ENCODE measurements around the gene CLEC16A.

CLEC16A gene

DNA sequence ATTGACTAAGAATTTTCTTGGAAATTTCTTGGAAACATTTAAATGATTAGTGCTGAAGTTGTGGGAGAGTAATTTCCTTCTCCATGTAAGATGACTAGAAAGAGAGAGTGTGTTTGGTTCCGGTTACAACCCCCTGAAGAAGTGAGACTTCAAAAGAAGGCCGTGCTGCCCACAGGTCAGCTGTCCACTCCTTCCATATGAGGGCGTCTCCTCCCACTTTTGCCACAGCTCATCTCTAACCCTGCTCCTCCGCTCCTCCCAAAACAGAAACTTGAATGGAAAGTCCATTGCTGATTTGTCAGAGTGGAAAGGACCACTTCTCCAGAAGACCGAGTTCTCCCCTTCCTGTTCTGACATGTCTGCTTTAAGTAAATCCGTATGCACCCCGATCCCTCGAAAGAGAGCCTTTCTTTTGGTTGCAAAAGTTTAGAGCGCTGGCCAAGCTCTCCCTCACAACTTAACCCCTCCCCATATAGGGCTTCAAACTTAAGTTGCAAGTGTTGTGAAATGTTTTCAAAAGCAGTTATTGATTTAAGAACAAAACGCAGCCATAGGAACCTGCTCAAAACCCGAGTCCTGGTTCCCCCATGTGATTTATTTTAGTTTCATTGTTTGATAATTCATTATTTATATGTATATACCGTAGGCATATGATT, 182.2 kb downstream of the CLEC16A start:
- DNase-seq: no peak

DNA sequence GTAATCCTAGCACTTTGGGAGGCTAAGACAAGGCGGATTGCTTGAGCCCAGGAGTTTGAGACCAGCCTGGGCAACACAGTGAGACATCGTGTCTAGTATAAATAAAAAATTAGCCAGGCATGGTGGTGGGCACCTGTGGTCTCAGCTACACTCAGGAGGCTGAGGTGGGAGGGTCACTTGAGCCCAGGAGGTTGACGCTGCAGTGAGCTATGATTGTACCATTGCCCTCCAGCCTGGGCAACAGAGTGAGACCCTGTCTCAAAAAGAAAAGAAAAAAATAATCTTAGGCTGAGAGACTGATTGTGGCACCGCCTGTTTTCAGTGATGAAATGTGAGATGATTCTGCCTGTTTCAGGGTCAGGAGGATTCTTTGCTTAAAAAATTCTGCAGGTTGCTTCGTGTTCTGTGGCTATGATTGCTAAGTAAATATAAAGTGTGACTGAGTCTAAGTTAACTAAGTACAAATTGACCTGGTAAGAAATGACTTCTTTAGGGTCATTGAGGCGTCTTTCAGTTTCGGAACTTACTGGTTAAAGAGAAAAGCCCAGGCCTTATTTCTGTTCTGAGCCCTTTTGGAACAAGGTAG, 183.3 kb downstream of the CLEC16A start:
- no peak for DNase-seq

DNA sequence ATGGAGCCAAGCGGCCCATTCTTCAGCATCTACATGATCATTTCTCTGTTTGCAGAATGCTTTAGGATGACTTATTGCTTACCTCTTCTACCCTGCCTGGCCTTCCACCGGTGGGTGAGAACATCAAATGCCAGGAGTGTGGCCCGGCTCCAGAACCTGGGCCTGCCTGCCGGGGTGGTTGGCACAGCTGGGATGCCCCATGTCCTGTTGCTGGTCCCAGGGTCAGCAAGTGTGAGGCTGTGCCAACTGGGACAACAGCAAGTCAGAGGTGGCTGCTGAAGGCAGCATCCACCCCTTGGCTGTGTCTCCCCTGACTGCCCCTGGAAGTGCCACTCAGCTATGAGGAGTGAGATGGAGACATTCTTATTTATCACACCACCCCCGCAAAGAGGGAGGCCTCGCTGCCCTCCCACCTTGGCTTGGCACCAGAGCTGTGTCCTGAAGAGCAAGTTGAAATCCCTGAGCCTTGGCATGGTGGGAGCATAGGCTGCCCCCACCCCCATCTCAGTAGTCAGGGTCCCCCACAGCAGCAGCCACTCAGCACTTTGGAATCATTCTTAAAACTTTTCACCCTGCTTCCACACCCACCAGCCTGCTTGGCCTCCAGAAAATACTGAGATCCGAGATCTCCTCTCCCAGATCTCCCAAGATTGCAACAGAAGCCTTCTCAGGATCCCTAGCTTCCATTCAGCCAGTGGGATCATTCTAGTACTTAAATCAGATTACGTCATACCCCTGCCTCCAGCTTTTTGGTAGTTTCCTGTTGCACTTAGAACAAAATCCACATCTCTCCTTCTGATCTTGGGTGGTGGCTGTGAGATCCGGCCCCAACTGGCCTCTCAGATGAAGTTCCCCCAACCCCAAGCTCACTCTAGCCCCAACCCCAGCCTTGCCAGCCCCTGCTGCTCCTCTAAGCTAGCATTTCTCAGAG, 184.1 kb downstream of the CLEC16A start:
- no peak for DNase-seq

DNA sequence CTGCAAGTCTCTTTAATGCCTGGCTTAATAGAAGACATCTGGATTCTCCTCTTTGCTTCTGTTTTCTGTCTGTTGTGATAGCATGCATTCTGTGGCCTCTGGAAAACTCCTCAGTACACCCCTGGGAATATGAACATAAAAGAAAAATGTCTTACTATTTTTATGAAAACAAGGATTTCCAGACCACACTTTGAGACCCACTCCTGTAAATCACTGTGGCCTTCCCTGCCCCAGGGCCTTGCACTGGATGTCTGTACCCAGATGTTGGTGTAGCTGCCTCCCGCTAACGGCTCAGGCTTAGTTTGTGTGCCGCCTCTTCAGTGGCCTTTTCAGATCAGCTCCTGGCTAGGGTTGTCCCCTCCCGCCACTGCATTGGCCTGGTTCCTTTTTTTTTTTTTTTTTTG, 185.0 kb downstream of the CLEC16A start:
- no peak for DNase-seq

DNA sequence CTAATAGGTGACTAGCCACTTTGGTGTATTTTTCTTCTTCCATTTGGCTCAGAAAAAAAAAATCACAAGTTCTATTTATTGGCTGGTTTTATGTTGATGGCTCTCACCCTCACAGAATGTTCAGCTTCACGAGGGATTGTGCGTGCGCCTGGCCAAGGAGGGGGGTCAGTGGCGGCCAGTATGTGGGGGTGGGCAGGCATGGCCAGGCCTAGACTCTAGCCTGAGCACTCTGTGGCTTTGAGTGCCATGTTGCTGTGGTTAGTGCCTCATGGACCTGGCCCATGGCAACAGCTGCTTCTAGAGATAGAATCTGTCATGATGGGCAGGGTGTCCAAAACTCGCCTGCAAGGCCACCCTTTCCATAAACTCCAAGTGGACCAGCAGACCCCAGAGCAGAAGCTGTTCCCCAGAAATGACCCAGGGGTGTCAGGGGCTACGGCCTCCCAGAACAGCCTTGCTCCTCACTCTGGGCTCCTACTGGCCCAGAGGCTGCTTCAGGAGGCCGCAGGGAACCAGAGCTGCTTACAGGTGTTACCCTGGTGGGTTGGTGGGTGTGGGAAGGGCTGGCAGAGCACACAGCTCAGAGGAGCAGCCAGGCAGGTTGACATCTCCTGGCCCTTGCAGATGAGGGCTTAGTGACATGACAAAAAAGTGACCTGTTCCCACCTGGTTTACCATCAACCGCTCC, 186.8 kb downstream of the CLEC16A start:
- peak in 1 of 14 donors; percentile 2 for DNase-seq

DNA sequence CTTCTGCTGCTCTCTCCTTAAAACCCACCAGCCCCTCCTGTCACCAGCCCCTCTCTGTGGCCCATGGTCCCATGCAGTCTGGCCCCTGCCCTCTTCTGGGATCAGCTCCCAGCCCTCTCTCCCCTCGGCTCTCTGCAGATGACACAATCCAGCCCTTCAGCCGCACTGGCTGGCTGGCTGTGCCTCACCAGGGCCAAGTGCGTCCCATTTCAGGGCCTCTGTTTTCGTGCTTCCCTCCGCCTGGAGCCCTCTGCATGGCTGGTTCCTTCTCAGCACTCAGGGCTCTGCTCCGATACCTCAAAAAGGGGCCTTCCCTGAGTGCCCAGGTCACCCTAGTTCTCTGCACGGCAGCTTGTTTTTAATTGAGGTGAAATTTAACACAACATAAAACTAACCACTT, 187.3 kb downstream of the CLEC16A start:
- DNase-seq: peak in 3 of 14 donors; percentile 20 to 36 (median 25)

DNA sequence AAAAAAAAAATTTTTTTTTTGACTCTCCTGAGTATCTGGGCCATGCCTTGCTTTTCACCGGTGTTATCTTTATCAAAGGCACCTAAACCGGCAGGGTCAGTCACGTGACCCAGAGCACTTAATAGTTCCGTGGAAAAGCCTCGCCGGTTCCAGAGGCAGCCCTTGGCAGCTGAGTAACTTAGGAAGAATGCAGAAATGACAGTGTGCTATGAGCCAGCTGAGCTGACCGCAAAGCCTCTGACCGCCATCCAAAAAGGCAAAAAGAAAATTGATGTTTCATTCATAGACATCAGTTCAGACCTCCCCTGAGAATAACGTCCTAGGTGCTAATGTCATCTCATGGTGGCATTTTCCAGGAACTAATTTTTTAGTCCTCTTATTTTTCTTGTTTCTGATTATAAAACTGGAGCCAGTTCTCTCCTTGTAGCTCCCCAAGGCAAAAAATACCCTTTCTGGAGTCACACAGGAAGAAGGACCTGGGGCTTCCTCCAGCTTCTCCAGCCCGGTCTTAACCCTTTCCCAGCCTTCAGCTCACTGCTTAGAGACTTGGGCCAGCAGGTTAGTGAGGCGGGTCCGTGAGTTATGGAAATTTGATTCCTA, 189.1 kb downstream of the CLEC16A start:
- DNase-seq: peak in 4 of 14 donors; percentile 10 to 58 (median 14)

DNA sequence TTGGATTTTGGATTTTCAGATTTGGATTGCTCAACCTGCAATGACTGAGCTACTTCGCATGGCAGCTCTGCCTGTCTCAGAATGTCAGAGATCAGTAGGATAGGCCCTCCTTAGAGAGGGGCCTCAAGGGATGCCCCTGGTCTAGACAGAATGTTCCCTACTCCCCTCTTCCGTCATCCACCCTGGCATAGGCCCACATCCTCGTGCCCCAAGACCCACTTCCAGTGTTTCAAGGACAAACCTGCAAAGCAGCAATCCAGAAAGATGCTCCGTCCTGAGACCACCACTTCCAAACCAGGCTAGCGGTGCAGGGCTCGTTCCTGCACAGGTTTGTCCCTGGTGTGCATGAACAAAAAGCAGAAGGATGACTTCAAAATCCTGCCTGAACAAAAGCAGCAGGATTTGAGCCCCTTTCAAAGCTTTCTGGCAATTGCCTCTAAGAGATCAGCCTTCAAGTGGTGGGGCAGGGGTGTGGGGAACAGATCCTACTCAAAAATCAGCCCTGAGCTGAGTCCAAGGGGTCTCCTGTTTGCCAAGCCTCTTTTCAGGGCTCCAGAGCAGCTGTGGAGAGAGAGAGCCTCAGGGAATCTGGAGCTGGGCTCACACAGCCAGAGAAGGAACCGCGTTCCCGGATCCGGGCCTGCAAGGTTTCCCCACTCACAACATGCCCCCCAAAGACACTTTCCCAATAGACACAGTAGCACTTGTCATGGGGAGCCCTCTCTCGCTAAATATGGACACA, 190.5 kb downstream of the CLEC16A start:
- DNase-seq: peak in 3 of 14 donors; percentile 22 to 62 (median 24)

DNA sequence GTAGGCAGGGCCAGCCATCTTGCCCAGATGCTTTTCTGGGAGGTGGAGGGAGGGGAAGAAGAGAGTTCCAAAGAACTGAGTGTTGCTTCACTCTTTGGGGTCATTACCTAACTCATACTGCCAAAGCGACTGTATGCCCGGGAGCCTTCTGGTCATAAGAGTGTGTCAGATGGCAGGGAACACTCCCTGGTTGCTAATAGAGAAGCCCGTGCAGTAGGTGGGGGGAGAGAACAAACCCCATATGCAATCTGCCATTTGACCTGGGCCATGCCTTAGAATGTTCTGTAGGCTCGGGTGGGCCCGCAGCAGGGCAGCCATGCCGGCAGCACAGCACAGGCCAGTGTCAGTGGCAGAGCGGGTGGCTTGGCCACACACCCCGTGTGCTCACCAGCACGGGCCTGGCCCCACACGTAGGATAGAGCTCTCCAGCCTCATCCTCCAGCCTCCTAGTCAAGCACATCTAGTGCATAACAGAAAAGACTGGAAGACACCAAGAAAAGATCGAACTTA, 191.2 kb downstream of the CLEC16A start:
- DNase-seq: peak in 1 of 14 donors; percentile 62

DNA sequence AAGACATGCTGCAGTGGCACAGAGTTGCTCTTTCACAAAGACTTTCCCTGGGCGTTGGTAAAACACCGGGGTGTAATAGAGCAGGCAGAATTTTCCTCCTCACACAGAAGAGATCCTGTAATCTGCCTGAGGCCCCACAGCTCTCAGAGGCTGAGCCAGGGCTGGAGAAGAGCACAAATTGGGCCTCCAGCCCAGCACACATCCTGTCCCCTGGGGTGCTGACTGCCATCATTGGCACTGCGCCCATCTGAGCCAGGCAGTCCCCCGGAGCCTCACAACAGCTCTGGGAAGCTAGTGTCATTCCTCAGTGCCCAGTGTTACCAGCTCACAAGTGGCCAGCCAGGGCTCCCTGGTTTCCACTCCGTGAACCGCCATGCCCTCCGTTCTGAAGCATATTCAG, 192.2 kb downstream of the CLEC16A start:
- DNase-seq: peak in 1 of 14 donors; percentile 30

DNA sequence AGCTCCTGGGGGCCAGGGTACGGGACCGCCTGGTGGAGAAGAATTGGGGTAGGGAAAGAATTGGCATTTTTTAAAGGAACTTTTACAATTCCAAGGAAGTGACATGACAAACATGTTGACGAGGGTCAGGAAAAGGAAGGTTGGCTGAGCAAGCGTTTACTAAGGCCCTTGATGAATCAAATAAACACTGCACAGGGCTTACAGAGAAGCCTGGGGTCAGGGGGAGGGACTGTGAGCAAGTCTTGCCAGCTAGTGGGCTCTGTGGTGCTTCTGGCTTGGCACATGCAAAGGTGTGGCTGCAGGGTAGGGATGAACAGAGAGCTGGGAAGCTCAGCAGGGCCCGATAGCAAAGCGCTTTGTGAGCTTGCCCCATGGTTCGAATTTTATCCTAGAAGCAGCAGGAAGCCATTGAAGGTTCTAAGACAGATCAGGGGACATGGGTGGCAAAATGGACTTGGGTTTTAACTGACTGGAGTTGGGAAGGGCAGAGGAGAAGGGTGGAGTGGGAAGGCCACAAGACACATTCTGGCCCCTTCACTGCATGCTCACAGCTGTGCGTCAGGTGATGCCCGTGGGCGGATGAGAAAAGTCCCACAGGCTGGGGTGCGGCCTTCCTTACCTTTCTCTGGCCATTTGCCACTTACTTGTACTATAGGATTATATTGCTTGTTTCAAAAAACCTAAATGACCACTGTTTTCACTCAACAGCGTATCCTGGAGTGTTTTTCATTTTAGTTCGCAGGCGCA, 193.8 kb downstream of the CLEC16A start:
- no peak for DNase-seq

DNA sequence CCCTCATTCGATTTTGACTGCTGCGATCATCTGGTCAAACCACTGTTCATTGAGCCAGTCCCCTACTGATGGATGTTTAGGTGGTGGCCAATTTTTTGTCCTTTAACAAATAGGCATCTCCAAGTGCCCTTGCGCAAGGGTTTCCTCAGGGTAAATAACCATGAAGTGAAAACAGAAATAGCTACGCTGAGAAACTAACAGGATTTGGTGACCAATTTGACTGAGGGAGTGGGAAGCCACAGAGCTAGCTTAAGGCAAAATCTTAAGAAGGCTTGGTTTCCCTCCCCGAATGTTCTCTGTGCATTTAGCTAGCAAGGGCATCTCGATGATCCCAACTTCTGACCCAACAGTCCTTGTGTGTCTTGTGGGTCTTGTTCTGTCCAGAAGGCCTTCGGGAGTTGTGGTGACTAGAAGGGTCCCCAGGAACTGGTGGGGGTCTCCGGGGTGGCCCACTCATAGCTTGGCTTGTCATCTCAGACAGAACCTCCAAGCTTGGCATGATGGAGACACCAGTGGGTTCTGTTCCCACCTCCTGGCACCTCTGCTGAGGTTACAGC, 194.5 kb downstream of the CLEC16A start:
- no peak for DNase-seq

DNA sequence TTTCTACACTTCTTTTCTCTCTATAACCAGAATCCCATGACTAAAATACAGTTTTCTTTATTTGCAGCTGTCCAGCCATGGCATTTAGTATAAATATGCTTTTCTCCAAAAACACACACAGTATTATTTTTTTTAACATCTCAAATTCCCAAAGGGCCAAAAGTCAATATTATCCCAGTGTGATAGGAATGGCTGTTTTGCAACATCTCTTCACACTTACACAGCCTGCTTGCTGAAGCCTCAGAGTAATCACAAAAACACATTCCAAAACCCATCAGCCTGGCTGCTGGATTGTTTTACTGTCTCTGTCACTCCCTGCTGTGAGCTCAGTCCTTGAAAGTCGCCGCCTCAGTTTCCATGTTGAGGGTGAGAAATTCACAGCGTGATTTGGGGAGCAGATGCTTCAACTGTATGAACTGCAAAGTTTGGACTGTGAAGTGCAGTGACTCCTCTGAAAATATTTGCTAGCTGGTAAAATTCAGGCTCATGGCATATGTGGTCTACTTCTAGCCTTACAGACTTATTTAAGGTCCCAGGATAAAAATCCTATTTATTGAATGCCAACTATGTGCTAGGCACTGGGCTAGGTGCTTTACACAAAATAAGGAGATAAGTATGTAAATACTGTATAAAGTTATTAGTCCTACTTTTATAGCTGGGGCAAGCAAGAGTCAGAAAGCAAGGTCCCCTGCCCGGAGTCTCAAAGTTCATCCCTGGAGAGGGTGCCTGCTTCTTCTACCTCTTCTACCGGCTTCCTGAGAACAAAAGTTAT, 195.1 kb downstream of the CLEC16A start:
- no peak for DNase-seq

DNA sequence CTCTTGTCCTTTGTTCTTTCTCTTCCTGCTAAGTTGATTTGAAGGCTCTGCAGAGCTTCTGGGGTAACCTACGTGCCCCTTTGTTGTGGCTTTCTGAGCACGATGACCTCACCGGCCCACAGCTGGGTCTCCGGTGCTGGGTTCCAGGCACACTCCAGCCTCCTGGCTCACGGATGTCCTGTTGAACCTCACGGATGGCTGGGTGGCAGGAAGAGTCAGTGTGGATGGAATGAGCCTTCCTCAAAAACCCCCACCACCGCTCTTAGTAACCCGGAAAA, 195.7 kb downstream of the CLEC16A start:
- no peak for DNase-seq

DNA sequence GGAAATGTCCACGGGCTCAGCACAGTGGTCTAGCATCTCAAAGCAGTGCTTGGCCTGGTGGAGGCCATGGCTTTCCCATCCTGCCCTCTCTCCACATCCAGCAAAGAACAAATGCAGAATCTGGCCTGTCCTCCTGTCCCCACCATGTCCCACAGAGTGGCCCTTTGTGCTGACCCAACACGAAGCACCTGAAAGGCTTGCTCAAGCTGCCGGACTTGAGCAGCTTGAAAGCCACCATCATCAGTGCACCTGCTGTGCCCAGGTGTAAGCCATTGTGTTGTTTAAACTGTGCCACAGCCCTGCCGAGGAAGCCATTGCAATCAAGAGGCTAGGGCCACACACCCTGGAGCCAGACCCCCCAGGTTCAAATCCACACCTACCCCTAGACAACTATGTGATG, 196.1 kb downstream of the CLEC16A start:
- DNase-seq: no peak

DNA sequence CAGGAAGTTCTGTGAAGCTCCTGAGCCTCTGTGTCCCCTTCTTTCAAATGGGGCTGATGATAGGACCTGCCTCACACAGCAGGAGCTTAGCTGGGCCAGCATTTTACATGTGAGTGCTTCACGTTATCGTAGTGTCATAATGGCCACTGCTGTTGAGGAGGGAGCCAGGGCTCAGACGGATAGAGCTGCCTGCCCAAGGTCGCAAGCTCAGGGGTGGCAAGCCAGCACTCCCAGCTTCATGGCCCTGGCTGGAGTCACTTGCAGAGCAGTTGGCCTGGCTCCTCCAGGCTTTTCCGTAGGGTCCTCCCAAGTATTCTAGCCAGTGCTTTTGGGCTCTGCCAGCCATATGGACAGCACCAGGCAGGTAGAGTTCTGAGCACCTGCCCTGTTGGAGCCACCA, 196.5 kb downstream of the CLEC16A start:
- DNase-seq: peak in 1 of 14 donors; percentile 11

DNA sequence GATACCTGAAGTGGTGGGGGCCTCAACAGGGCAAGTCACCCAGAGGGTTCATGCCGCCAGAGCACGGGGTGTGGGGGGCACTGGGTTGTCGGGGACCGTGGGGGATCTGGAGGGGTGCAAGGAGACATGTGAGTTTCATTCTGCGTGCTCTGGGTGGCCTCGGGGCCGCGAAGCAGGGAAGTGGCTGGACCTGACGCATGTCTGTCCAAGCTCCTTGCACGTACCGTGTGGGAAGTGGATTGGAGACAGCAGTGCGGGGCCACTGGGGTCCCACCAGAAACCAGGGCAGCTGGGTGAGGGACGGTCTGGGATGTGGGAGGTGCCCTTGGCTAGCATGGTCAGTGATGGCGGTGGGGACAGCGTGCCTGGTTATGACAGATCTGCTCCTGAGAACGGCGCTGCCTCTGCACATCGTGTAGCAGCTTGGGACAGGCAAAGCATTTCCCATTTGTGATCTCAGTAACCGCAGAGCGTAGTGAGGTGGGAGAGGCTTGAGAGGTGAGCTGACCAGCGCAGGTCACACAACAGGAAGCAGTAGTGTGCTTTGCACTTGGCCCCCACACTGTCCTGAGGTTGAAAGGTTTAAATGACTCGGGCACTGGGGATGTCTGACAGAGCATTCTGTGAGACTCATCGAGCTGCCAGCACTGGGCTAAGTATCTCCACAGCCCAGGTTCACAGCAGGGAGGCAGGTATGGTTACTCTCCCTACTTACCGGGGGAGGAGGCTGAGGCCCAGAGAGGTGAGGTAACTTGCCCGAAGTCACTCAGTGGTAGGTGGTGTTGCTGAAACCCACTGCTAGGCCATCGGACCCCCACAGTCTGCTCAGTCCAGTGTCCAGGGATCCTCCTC, 197.3 kb downstream of the CLEC16A start:
- no peak for DNase-seq

DNA sequence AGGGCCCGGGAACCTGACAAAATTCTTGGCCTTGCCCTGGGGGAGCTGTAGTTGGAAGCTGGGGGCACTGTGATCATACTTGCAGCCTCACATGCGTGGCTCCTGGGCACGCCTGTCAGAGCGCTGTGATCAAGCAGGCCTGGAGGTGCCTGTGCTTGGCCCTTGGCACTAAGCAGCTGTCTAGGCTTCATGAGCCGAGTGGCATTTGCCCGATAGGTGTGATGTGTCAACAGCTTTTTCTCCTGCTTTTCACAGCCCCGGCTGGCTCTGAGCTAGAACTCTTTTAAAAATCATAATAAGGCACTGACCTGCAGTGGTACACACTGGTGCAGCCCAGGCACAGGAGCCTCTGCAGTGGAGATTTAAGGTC, 197.9 kb downstream of the CLEC16A start:
- DNase-seq: no peak

DNA sequence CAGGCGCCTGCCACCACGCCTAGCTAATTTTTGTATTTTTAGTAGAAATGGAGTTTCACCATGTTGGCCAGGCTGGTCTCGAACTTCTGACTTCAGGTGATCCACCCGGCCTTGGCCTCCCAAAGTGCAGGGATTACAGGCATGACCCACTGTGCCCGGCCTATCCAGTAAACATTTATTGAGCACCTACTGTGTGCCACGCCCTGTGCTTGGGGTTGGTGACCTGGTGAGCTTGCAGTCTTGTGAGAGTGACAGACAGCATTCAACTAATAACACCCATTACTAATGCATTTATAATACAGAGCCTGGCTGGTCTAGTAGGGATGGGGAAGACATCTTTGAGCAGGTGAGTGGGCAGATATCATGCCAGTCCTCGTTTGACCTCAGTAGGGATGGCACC, 198.6 kb downstream of the CLEC16A start:
- no peak for DNase-seq
